OCI-LY7 (cell line): ENCODE measurements around the gene PTPRU. TPM values are rescaled to one million over a fixed set of nuclear protein-coding genes. Genes with fewer than 3 reads are reported as not detected.

Experiments used
- BruUV-seq: library from RNA; stranded (reverse); fragments of 400-500 nt; replicated peaks from 2 replicates; lab custom pipeline; 2021; lab: Mats Ljungman, UMichigan
- CTCF ChIA-PET: fragments of 300-600 bp; sonication (Branson Sonifier 250); formaldehyde crosslinking; loops from one replicate; lab custom pipeline; 2022; ENCODE audit warnings: antibody characterized with exemption; ENCODE audit not compliant: unreplicated experiment; lab: Charles Lee
- POLR2A ChIA-PET: fragments of 300-600 bp; sonication (Branson Sonifier 250); formaldehyde crosslinking; loops from one replicate; lab custom pipeline; 2022; ENCODE audit warnings: antibody characterized with exemption; lab: Charles Lee
- DNase-seq: peaks from one replicate; pipeline ENCODE4 v3.0.0-alpha.2; 2015; ENCODE audit warnings: low spot score
- H2AFZ ChIP-seq: fragments of 200-600 bp; sonication (generic), shearing (Covaris generic); 2 replicates; pipeline ENCODE4 v1.6.1; 2014; ENCODE audit warnings: mild to moderate bottlenecking, antibody characterized with exemption, low read length, moderate library complexity
- H3K27ac ChIP-seq: fragments of 200-600 bp; sonication (generic); 2 replicates; pipeline ENCODE4 v1.5.1; 2014; ENCODE audit warnings: mixed run types, low read depth, mild to moderate bottlenecking, moderate library complexity, low read length, inconsistent platforms; ENCODE audit not compliant: poor library complexity, severe bottlenecking
- H3K36me3 ChIP-seq: fragments of 200-600 bp; sonication (generic); 2 replicates; pipeline ENCODE4 v1.6.1; 2014; ENCODE audit warnings: mild to moderate bottlenecking, antibody characterized with exemption, low read length, moderate library complexity, mixed read lengths; ENCODE audit not compliant: insufficient read depth
- H3K4me1 ChIP-seq: fragments of 200-600 bp; sonication (generic); 2 replicates; pipeline ENCODE4 v1.5.1; 2014; ENCODE audit warnings: mild to moderate bottlenecking, low read length; ENCODE audit not compliant: insufficient read depth, poor library complexity, severe bottlenecking
- H3K4me2 ChIP-seq: fragments of 200-600 bp; sonication (generic); 2 replicates; pipeline ENCODE4 v1.6.1; 2014; ENCODE audit warnings: mild to moderate bottlenecking, low read length
- H3K4me3 ChIP-seq: fragments of 200-600 bp; sonication (generic); 2 replicates; pipeline ENCODE4 v1.5.1; 2014; ENCODE audit warnings: mild to moderate bottlenecking, low read depth, low read length; ENCODE audit not compliant: poor library complexity, severe bottlenecking
- H3K79me2 ChIP-seq: fragments of 200-600 bp; sonication (generic); 2 replicates; pipeline ENCODE4 v1.6.1; 2016; ENCODE audit warnings: low read depth, mild to moderate bottlenecking, low read length, moderate library complexity, mixed read lengths; ENCODE audit not compliant: insufficient read depth
- H3K9me2 ChIP-seq: fragments of 200-600 bp; sonication (generic); 2 replicates; pipeline ENCODE4 v1.6.1; 2016; ENCODE audit warnings: mild to moderate bottlenecking, low read length, mixed read lengths; ENCODE audit not compliant: insufficient read depth
- H3K9me3 ChIP-seq: fragments of 200-600 bp; sonication (generic); 2 replicates; pipeline ENCODE4 v1.6.1; 2014; ENCODE audit warnings: mild to moderate bottlenecking, mixed run types, low read length, mixed read lengths
- H4K20me1 ChIP-seq: fragments of 200-600 bp; sonication (generic); 2 replicates; pipeline ENCODE4 v1.6.1; 2014; ENCODE audit warnings: mild to moderate bottlenecking, antibody characterized with exemption, low read length, moderate library complexity, mixed read lengths; ENCODE audit not compliant: insufficient read depth
- CTCF ChIP-seq: fragments of 200-600 bp; sonication (generic); conservative IDR thresholded peaks from 2 replicates; pipeline ENCODE4 v1.5.1; 2014; ENCODE audit warnings: mild to moderate bottlenecking, antibody characterized with exemption, low read length, moderate library complexity, mixed read lengths
- EZH2phosphoT487 ChIP-seq: fragments of 200-600 bp; sonication (generic); IDR thresholded peaks from 2 replicates; pipeline ENCODE4 v1.6.1; 2018; ENCODE audit warnings: low read depth, borderline replicate concordance, mild to moderate bottlenecking, mixed run types, antibody characterized with exemption, low read length, moderate library complexity, mixed read lengths
- intact Hi-C: fragments of 100-400 bp; cut with micrococcal nuclease; formaldehyde crosslinking; loops from one replicate; pipeline ENCODE4 v1.10.0; 2022; ENCODE audit not compliant: unreplicated experiment
- total RNA-seq, 2 experiments: library from RNA; depleted of rRNA in 1 of 2; stranded (reverse); fragments of >200 nt in 1 of 2; shearing (Covaris generic) in 1 of 2; gene quantifications; 2 replicates each; pipeline ENCODE4 v1.2.3, GENCODE V29; 2014 to 2022

The PTPRU gene
- total RNA-seq, 2 experiments from 2014 or later, result 2.5 to 4.6 TPM

- Histone ChIP-seq H4K20me1 (no peaks in the 10 kb centered on the region), H3K36me3 (no peaks in the 10 kb centered on the region), H3K79me2 (no peaks in the 10 kb centered on the region), H3K27ac (no peak overlapping the region), H3K4me2 (no peak overlapping the region), H3K4me1 (no peaks in the 10 kb centered on the region), H3K4me3 (no peak overlapping the region), H2AFZ (no peak overlapping the region), H3K9me3 (no peaks in the 10 kb centered on the region), H3K9me2 (no peaks in the 10 kb centered on the region)
- no TSS peak for BruUV-seq
- DNase-seq, result no peak
- CTCF ChIA-PET, result no interaction called here
- intact Hi-C loops, result no loop called here
- TF ChIP-seq CTCF (no peak), EZH2phosphoT487 (no peak)
- POLR2A ChIA-PET, result no interaction called here
Observed at GRCh38 chr1:29259802-29260441, 23.6 kb downstream of the PTPRU start.

- ChIA-PET POLR2A (no interaction called here), CTCF (no interaction called here)
- H3K4me2 ChIP-seq, result no peak overlapping the region
- no peaks in the 10 kb centered on the region for H3K79me2 ChIP-seq
- TF ChIP-seq CTCF, result no peak
- DNase-seq, result no peak
- no peak overlapping the region for H3K4me3 ChIP-seq
- intact Hi-C loops, result no loop called here
- H3K9me2 ChIP-seq, result no peaks in the 10 kb centered on the region
- H3K4me1 ChIP-seq, result no peaks in the 10 kb centered on the region
- no peaks in the 10 kb centered on the region for H3K9me3 ChIP-seq
- no peaks in the 10 kb centered on the region for H3K36me3 ChIP-seq
- no peak overlapping the region for H2AFZ ChIP-seq
- no TSS peak for BruUV-seq
- no peak overlapping the region for H3K27ac ChIP-seq
- H4K20me1 ChIP-seq, result no peaks in the 10 kb centered on the region
Observed at GRCh38 chr1:29260531-29260930, 24.2 kb downstream of the PTPRU start.

GRCh38 chr1:29264773-29265389 is 28.6 kb downstream of the PTPRU start:
- intact Hi-C loops, result no loop called here

More at GRCh38 chr1:29264773-29265389, 28.6 kb downstream of the PTPRU start:
- no peaks in the 10 kb centered on the region for H3K36me3 ChIP-seq
- H3K9me3 ChIP-seq, result no peaks in the 10 kb centered on the region
- no peaks in the 10 kb centered on the region for H3K4me1 ChIP-seq
- no peaks in the 10 kb centered on the region for H4K20me1 ChIP-seq
- no peak for DNase-seq
- CTCF ChIA-PET, result no interaction called here
- H3K27ac ChIP-seq, result no peak overlapping the region
- no peak overlapping the region for H2AFZ ChIP-seq
- H3K79me2 ChIP-seq, result no peaks in the 10 kb centered on the region
- H3K4me3 ChIP-seq, result no peak overlapping the region
- H3K9me2 ChIP-seq, result no peaks in the 10 kb centered on the region
- TF ChIP-seq EZH2phosphoT487, result no peak
- TF ChIP-seq CTCF, result no peak
- no peak overlapping the region for H3K4me2 ChIP-seq
- POLR2A ChIA-PET, result no interaction called here
- BruUV-seq, result no TSS peak
